Kidney capillary endothelial cell (primary cell): ENCODE measurements around the gene BAIAP2L2.
"Not testable (repeated sequence)": the region's sequence is repeated elsewhere in the genome, so short reads cannot be mapped to it uniquely, and the experiment has no call there.

Source experiments
- DNase-seq: peaks from one replicate; pipeline ENCODE4 v3.0.0-alpha.2; 2018; ENCODE audit warnings: low spot score

BAIAP2L2 gene

GRCh38 chr22:38080850-38081635, 29.4 kb downstream of the BAIAP2L2 start:
- DNase-seq: peak; percentile 57

DNA sequence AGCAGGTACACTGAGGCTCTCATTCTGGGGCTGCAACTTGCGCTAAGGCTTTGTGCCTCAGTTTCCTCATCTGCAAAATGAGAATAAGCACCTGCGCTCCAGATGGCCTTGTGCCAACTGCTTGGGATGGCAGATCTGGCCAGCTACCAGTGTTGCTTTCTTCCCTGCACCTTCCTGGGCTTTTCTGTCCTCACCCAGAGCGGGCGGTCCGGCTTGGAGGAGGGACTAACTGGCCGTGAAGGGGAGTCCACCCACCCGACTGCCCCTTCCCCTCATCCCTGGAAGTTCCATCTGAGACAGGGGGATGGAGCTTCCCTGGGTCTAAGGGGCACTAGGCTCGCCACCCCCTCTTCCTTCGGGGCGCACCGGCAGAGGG, 30.0 kb downstream of the BAIAP2L2 start:
- DNase-seq: no peak

GRCh38 chr22:38079804-38080203, 30.7 kb downstream of the BAIAP2L2 start:
- no peak for DNase-seq

DNA sequence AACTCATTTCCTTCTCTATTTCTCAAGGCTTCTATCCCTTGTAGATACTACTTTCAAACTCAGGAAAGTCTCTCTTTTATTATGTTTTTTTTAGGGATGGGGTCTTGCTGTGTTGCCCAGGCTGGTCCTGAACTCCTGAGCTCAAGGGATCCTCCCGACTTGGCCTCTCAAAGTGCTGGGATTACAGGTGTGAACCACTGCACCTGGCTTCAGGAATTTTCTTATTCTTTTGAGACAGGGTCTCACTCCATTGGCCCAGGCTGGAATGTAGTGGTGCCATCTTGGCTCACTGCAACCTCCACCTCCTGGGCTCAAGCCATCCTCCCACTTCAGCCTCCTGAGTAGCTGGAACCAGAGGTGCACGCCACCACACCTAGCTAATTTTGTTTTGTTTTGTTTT, 31.3 kb downstream of the BAIAP2L2 start:
- DNase-seq: not testable (repeated sequence)

DNA sequence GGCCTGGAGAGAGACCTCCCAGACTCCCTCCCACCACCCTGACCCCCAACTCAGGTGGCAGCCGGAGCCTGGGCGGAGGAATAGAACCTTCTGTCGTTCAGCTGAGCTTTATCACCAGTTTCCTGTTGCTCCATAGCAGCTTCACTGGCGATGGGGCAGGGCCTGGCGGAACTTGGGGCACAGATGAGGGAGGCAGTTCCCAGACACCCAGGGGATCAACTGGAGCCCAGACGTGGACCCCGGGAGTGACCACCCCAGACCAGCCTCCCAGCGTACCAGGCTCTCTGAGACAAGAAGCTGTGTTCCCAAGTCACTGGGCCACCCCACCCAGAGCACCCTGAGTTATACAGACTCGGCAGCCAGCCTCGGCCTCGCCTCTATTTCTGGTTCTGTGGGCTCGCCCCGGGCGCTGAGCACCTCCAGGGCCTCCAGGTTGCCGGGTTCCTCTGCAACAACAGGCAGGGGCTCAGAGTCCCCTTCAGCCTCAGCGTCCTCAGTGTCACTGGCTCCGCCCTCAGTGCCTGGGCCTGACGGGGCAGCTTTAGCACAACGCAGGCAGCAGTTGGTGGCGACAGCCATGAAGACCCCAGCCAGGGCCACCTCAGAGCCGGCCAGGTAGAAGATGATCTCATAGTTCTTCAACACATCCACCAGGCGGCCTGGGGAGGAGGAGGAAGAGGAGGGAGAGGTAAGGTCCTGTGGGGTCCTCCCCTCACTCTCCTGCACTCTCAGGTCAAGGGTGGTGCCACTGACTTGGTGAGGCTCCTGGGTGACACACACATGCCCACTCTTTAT, 32.2 kb downstream of the BAIAP2L2 start:
- no peak for DNase-seq

- no peak for DNase-seq
Measured at GRCh38 chr22:38077595-38077994, 32.9 kb downstream of the BAIAP2L2 start.

- no peak for DNase-seq
Measured at GRCh38 chr22:38077096-38077495, 33.4 kb downstream of the BAIAP2L2 start.

DNA sequence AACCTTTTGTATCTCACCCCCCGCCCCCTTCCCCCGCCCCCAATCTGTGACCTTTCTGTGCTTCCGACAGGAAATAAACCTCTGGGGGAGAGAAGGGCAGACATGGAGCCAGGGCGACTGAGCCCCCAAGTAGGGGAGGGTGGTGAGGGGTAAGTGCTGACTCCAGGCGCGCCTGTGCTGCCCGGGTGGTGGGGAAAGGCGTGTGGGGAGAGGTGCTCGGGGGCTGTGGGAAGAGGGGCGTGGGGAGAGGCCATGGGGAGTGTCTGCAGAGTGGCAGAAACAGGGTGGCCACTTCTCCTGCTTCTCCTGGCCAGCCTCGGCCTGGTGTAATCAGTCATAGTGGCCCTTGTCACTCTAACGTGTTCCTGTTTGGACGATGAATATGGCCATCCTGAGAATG, 34.5 kb downstream of the BAIAP2L2 start:
- DNase-seq: no peak

DNA sequence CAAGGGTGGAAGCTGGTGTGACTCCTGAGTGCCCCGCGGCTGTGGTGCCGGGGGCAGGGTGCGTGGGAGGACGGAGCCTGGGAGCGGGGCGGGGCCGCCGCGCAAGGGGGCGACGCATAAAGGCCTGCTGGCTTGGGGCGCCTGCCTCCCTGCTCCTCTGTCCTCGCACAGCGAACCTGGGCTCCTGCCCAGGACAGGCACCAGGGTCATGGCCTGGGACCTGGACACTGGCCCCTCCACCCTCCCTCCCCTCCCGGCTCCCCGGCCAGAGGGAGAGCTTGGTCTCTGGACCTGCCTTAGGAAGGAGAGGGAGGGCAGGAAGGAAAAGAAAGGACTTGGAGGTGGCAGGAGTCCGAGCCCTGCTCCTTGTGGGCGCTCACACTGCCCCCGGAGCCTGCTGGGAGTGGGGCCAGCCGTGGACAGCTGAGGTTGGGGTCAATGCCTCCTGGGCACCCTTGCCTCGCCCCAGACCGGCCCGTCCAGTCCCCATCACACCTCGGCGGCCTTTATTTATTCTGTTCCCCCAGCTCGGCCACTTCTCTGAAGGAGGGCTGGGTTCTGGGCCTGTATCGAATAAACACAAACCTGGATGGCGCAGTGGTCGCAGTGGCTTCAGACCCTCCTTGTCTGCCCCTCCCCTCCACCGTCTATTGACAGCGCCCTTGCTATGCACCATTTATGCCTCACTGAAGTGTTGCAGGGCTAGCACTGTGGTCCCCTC, 35.2 kb downstream of the BAIAP2L2 start:
- no peak for DNase-seq

DNA sequence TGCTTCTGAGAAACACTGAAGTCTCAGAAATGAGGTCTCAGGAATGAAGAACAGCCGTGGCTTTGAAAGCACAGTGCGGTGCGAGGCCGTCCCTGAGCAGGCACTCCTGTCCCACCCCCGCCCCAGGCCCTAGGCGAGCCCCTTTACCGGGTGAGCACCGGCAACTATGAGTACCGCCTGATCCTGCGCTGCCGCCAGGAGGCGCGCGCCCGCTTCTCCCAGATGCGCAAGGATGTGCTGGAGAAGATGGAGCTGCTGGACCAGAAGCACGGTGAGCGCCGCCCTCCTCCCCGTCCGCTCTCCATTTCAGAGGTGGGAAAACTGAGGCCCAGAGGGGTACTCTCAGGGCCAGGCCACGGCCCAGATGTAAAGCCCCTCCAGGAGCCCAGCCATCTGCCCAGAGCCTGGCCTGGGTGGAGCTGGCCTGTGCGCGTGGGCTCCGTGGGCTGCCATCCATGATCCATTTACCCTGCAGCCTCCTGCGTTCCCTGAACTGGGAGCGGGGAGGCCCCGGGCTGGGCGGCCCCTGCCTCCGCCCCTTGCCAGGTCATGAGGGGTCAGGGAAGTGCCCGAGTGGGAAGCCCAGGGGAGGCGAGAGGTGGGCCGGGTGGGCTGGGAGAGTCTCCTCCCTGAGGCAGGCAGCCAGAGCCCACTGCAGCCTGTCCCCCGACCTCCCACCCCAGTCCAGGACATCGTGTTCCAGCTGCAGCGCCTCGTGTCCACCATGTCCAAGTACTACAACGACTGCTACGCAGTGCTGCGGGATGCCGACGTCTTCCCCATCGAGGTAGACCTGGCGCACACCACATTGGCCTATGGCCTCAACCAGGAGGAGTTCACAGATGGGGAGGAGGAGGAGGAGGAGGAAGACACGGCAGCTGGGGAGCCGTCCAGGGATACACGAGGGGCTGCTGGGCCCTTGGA, 36.0 kb downstream of the BAIAP2L2 start:
- DNase-seq: peak; percentile 26

DNA sequence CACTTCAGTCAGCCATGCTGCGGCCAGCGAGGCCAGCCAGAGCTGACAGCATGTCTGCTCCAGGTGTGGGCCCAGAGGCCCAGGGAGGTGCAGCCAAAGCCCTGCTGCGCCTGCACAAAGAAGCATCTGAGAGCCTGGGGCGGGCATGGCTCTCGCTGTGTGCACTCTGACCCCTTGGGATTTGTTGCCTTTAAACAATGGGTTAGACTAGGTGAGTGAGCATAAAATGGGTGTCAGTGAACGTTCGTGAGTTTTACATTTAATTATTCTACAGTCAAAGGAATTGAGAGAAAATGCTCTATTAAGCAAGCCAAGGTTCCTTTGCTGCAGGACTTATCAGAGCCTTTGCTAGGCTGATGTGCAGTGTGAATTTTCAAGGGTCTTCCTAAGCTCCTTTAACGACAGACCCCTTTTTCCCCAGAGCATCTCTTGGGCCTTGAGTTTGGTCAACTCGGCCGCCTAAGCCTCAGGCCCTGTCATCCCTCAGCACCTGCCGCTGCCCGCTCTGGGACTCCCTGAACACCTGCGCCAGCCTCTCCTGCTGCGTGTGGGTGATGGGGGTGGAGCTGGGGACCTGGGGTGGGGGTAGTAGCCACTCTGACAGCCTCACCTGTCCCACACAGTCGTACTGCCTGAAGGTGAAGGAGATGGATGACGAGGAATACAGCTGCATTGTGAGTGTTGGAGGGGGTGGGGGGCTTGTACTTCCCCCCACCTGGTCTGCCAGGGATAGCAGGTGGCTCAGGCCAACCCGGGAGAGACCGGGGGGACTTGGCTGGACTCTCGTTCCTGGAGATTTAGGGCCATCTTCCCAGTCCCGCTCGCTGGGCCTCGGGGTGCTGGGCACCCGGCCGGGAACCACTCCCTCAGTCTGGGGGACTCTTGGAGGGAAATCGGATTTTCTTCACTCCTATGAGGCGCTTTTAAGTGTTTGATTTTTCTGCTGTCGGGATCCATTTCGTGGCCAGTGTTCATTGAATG, 37.0 kb downstream of the BAIAP2L2 start:
- DNase-seq: no peak

DNA sequence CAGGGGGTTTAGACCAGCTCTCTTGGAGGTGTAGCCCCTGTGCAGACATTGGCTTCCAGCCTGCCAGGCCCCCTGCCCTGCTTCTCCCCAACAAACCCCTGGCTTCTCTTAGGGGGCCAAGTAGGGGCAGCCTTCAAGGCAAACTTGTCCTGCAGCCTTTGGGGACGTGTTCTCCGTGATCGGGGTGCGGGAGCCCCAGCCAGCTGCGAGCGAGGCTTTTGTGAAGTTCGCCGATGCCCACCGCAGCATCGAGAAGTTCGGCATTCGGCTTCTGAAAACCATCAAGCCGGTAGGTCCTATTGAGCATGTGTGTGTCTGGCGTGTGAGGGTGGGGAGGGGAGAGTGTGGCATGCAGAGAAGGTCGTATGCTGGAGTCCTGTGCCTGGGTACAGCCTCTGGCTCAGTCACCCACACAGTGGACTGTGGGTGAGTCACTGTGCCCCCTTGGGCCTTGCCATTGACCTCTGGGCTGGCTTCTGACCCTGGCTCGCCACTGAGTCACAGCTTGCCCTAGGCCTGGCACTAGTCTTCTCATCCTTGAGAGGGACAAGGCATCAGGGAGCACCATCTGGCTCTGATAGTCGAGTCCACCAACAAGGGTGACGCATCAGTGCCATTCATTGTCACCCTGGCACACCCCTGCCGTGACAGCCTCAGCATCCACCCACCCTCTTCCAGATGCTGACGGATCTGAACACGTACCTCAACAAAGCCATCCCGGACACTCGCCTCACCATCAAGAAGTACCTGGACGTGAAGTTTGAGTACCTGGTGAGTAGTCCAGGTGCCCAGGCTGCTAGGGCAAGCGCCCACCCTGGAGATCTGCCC, 37.9 kb downstream of the BAIAP2L2 start:
- DNase-seq: no peak

- DNase-seq: no peak
Measured at GRCh38 chr22:38071421-38072321, 38.8 kb downstream of the BAIAP2L2 start.

- DNase-seq: no peak
Measured at GRCh38 chr22:38070250-38070921, 40.1 kb downstream of the BAIAP2L2 start.

- peak; percentile 28 for DNase-seq
Measured at GRCh38 chr22:38069372-38070249, 40.9 kb downstream of the BAIAP2L2 start.

GRCh38 chr22:38068641-38069371, 41.7 kb downstream of the BAIAP2L2 start:
- no peak for DNase-seq
